ENCODE data around the gene PLXNB1.
A peak's percentile ranks its signal among the peaks of the same experiment; 100 is the strongest.
"Not testable (repeated sequence)": the region's sequence is repeated elsewhere in the genome, so short reads cannot be mapped to it uniquely, and the experiment has no call there.

Gene PLXNB1

DNA sequence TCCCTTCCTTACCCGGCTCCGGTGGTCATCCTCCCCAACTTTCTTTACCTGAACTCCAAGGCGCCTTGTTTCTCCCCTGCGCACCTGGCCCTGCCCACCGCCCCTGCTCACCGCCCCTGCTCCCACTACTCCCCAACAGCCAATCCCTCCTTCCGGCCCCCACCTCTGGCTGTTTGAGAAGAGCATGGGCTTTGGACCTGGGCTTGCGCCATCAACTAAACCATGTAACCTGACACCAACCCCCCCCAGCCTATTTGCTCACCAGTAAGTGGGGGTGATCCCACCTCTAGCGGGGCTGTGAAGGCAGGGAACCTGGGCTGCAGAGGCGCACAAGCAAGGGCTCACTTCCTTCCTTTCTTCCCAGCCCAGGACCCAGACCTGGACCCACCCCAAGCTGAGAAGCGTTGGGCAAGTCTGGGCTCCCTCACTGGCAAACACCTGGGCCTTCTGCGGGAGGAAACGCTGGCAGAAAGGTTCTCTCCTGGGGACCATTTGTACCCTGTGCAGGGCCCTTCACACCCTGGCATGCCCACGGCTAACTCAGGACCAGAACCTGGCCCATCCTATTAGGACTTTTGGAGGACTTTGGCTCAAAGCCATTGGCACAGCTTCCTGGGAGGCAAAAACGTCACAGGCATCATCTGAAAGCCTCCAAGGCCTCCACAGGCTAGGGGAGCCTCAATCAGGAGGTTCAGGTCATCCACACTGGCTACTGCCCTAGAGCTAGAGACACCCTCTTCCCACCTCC lies at the start of gene PLXNB1:
TSS of gene PLXNB1 (minus strand) at position 127 of the 748 bp plus-strand sequence. CDS start 5,475 bp downstream, outside the sequence.
- DNase-seq (no peak), ATAC-seq (replicated peaks) (peak; percentile 10 to 18)
- no peaks in the 10 kb centered on the region for H3K9me3 Mint-ChIP-seq

DNA sequence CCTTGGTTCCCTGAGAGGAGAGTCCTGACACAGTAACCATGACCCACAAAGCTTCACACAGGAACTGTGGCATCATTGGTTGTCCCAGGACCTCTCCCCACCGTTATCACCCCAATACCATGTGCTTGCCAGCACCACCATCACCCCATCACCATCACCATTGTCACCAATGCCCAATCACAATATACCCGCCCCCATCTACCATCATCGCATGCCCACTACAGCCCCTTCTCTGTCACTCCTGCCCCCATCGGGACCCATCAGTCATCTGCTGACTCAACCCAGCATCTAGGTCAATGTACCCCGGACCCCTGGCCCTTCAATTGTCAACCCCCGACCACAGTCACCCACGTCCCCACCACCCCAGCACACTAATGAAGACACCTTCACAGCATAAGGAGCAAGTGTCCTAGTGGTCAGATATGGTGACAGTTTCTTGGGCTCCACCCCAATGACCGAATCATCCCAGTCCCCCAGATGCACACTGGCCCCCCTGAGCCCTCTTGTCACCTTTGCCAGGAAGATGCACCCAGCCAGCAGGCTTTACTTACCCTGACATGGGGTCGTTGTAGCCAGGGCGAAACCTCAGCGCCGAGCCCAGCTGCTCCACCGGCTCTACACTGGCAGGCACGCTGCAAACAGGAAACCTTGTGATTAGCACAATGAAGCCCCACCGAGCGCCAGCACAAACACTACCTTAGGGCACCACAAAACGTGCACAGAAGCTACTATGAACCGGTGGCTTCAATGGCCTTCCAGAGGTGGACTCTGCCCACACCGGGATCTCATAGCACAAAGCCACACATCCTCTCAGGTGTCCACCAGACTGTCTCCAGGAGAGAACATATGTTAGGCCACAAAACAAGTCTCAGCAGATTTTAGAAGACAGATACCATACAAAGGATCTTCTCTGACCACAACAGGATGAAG lies 49.0 kb upstream of the PLXNB1 start:
- ATAC-seq (replicated peaks) (peak; percentile 80 to 83), DNase-seq (no peak)
- Mint-ChIP-seq H3K27me3 (no peaks in the 10 kb centered on the region), H3K27ac (peak overlapping the region; percentile 97), H3K9me3 (no peaks in the 10 kb centered on the region), H3K36me3 (no peaks in the 10 kb centered on the region), H3K4me1 (peaks cover 34 to 45% of the 10 kb centered on the region in 2 donors), H3K4me3 (peak overlapping the region; percentile 62 to 65)

More for the DNA sequence above, at the start of gene PLXNB1:
- Mint-ChIP-seq H3K36me3 (peaks cover 17 to 31% of the 10 kb centered on the region in 2 donors), H3K4me1 (peaks cover 14 to 19% of the 10 kb centered on the region in 2 donors), H3K27me3 (peaks cover 21 to 28% of the 10 kb centered on the region in 2 donors), H3K4me3 (peak within 1 kb of the TSS; percentile 87 to 90), H3K27ac (peak within 1 kb of the TSS; percentile 77)

GRCh38 chr3:48477959-48478520 lies 48.2 kb upstream of the PLXNB1 start:
- no peak for DNase-seq
- no peak for ATAC-seq (replicated peaks)
- H3K9me3 Mint-ChIP-seq: no peaks in the 10 kb centered on the region
- no peaks in the 10 kb centered on the region for H3K27me3 Mint-ChIP-seq
- H3K36me3 Mint-ChIP-seq: peaks cover 0 to under 1% of the 10 kb centered on the region in 2 donors
- H3K4me3 Mint-ChIP-seq: peak overlapping the region in 1 of 2 donors; percentile 7
- peak overlapping the region; percentile 97 for H3K27ac Mint-ChIP-seq
- H3K4me1 Mint-ChIP-seq: peaks cover 39 to 52% of the 10 kb centered on the region in 2 donors

DNA sequence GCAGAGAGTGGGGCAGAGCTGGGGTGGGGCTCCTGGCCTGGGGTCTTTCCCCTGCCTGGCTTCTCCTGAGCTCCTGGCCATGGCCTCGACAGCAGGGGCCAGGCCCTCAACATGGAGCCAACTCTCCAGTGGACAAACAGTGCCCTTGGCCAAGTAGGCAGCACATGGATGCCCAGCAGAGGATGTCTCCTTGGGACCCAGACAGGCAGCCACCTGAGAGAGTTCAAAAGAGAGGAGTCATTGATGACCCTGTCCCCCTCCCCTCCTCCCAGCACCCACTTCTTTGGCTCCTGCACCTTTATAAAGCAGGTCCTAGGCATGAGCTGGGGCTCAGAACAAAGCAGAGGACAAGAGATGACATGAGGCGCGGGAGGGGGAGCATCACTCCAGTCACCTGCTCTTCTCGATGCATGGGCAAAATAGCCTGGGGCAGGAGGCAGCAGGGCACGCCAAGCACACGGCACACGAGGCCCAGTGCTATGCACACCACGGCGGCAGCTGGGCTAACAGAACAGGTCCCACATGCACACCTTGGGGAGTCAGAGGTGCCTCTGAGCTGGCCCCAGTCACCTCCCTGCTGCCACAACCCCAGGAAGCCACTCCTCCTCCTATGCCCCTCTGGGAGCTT lies 46.7 kb upstream of the PLXNB1 start:
- Mint-ChIP-seq H3K4me3 (no peak overlapping the region), H3K27me3 (no peaks in the 10 kb centered on the region), H3K9me3 (no peaks in the 10 kb centered on the region), H3K27ac (peak overlapping the region; percentile 47), H3K4me1 (peaks cover 43 to 56% of the 10 kb centered on the region in 2 donors), H3K36me3 (peaks cover 0 to 4% of the 10 kb centered on the region in 2 donors)
- no peak for ATAC-seq (replicated peaks)
- no peak for DNase-seq

- H3K27ac Mint-ChIP-seq: peak overlapping the region; percentile 78
- H3K27me3 Mint-ChIP-seq: no peaks in the 10 kb centered on the region
- H3K9me3 Mint-ChIP-seq: no peaks in the 10 kb centered on the region
- no peak for ATAC-seq (replicated peaks)
- H3K4me3 Mint-ChIP-seq: no peak overlapping the region
- DNase-seq: no peak
- H3K36me3 Mint-ChIP-seq: peaks cover 0 to 8% of the 10 kb centered on the region in 2 donors
- peaks cover 46 to 58% of the 10 kb centered on the region in 2 donors for H3K4me1 Mint-ChIP-seq
Observed at GRCh38 chr3:48475188-48475587, 45.3 kb upstream of the PLXNB1 start.

DNA sequence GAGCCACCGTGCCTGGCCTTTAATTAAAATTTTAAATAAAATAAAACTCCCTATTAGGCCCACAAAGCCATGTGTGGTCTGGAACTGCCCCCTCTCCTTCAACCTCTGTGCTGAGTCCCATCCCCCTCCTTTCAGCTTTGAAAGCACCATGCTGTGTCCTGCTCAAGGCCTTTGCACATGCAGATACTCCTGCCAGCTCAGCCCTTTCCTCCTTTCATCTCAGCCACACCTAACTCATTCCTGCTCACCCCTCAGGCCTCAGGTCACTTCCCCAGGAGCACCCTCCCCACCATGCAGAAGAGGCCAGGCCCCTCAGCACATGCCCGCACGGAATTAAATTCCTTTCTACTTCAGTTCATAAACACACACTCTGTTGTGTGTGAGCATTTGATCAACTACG lies 44.7 kb upstream of the PLXNB1 start:
- ATAC-seq (replicated peaks) (no peak), DNase-seq (no peak)
- H3K4me3 Mint-ChIP-seq: no peak overlapping the region
- H3K27me3 Mint-ChIP-seq: no peaks in the 10 kb centered on the region
- no peaks in the 10 kb centered on the region for H3K9me3 Mint-ChIP-seq
- peak overlapping the region; percentile 78 for H3K27ac Mint-ChIP-seq
- peaks cover 0 to 13% of the 10 kb centered on the region in 2 donors for H3K36me3 Mint-ChIP-seq
- H3K4me1 Mint-ChIP-seq: peaks cover 50 to 60% of the 10 kb centered on the region in 2 donors

GRCh38 chr3:48474031-48474430 lies 44.1 kb upstream of the PLXNB1 start:
- not testable (repeated sequence) for H3K27me3 Mint-ChIP-seq; ATAC-seq (replicated peaks); H3K27ac Mint-ChIP-seq; H3K4me3 Mint-ChIP-seq; DNase-seq; H3K9me3 Mint-ChIP-seq
- Mint-ChIP-seq H3K36me3 (peaks cover 3 to 18% of the 10 kb centered on the region in 2 donors), H3K4me1 (peaks cover 53 to 61% of the 10 kb centered on the region in 2 donors)

- H3K4me1 Mint-ChIP-seq: peaks cover 53 to 61% of the 10 kb centered on the region in 2 donors
Observed at GRCh38 chr3:48473617-48473952, 43.7 kb upstream of the PLXNB1 start.

GRCh38 chr3:48472923-48473616 lies 43.2 kb upstream of the PLXNB1 start:
- peaks cover 6 to 27% of the 10 kb centered on the region in 2 donors for H3K36me3 Mint-ChIP-seq
- peaks cover 52 to 61% of the 10 kb centered on the region in 2 donors for H3K4me1 Mint-ChIP-seq
- ATAC-seq (replicated peaks) (peak; percentile 89 to 92), DNase-seq (peak; percentile 93)
- H3K9me3 Mint-ChIP-seq: no peaks in the 10 kb centered on the region
- H3K27ac Mint-ChIP-seq: peak overlapping the region; percentile 98
- peak overlapping the region; percentile 84 to 86 for H3K4me3 Mint-ChIP-seq
- no peaks in the 10 kb centered on the region for H3K27me3 Mint-ChIP-seq

More at GRCh38 chr3:48473617-48473952, 43.7 kb upstream of the PLXNB1 start:
- Mint-ChIP-seq H3K36me3 (peaks cover 4 to 23% of the 10 kb centered on the region in 2 donors), H3K27me3 (no peaks in the 10 kb centered on the region), H3K9me3 (no peaks in the 10 kb centered on the region), H3K27ac (peak overlapping the region; percentile 98), H3K4me3 (peak overlapping the region; percentile 84 to 86)
- DNase-seq (no peak), ATAC-seq (replicated peaks) (no peak)

- Mint-ChIP-seq H3K9me3 (no peaks in the 10 kb centered on the region), H3K27me3 (no peaks in the 10 kb centered on the region), H3K4me3 (peak overlapping the region; percentile 84 to 86), H3K36me3 (peaks cover 9 to 31% of the 10 kb centered on the region in 2 donors), H3K4me1 (peaks cover 52 to 61% of the 10 kb centered on the region in 2 donors), H3K27ac (peak overlapping the region; percentile 98)
- ATAC-seq (replicated peaks) (no peak), DNase-seq (no peak)
Observed at GRCh38 chr3:48472673-48472922, 42.7 kb upstream of the PLXNB1 start.

DNA sequence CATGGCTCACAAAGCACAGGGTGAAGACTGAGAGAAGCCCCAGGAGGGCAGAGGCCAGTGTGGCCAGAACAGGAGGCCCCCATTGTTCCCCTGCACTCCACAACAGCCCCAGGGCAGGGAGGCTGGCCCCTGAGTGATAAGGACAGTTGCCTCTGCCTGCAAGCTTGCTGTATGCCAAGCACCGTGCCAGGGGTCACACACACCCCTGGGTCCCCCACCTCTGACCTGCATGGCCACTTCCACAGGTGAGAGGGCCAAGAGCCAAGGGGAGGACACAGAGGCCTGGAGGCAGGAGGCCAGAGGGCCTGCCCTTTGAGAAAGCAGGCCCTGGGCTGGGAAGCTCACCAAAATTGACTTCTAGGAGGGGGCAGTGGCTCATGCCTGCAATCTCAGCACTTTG lies 40.4 kb upstream of the PLXNB1 start:
- Mint-ChIP-seq H3K4me1 (peaks cover 55 to 60% of the 10 kb centered on the region in 2 donors), H3K36me3 (peaks cover 19 to 53% of the 10 kb centered on the region in 2 donors)

DNA sequence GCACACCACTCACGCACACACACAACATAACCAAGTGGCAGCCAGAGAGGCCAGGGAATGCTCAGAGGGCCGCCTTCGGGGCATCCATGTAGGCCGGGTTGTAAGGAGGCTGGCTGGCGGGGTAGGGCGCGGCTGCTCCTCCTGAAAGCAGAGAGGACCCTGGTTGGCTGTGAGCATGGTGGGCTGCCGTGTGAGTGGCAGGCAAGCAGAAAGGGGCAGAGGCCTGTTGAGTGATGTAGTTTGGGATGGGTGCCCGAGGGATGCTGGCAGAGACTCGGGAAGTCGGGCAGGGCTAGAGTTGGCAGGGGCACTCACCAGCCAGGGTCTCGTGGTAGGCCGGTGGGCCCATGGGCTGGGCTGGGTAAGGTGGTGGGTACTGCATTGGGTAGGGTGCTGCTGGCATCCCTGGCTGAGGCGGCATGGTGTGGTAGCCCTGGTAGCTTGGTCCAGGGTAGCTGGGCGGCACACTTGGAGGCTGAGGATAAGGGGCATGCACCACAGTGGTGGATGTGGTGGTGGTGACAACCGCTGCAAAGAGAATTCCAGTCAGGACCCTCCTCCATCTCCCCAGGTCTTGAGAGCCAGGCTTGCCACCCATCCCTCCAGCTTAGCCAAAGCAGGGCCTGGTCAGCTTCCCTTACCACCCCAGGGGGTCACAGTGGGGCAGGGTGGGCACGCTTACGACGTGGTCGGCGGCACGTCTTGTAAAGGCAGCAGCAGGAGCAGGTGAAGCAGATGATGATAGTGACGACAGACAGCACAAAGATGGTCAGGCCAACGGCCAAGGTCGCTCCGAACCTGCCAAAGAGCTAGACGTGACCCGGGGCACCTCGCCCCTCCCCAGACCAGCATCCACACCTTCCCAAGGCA lies 39.4 kb upstream of the PLXNB1 start:
- H3K27ac Mint-ChIP-seq: peak overlapping the region; percentile 90
- DNase-seq: no peak
- H3K9me3 Mint-ChIP-seq: no peaks in the 10 kb centered on the region
- H3K36me3 Mint-ChIP-seq: peaks cover 19 to 53% of the 10 kb centered on the region in 2 donors
- peaks cover 51 to 63% of the 10 kb centered on the region in 2 donors for H3K4me1 Mint-ChIP-seq
- H3K27me3 Mint-ChIP-seq: no peaks in the 10 kb centered on the region
- ATAC-seq (replicated peaks): no peak
- H3K4me3 Mint-ChIP-seq: peak overlapping the region; percentile 58 to 66

More for the DNA sequence above, 40.4 kb upstream of the PLXNB1 start:
- ATAC-seq (replicated peaks): no peak
- H3K27me3 Mint-ChIP-seq: no peaks in the 10 kb centered on the region
- no peak for DNase-seq
- no peaks in the 10 kb centered on the region for H3K9me3 Mint-ChIP-seq
- peak overlapping the region; percentile 90 for H3K27ac Mint-ChIP-seq
- H3K4me3 Mint-ChIP-seq: peak overlapping the region; percentile 50 to 68

- peak overlapping the region; percentile 94 for H3K4me3 Mint-ChIP-seq
- ATAC-seq (replicated peaks): no peak
- peaks cover 19 to 53% of the 10 kb centered on the region in 2 donors for H3K36me3 Mint-ChIP-seq
- no peak for DNase-seq
- H3K4me1 Mint-ChIP-seq: peaks cover 49 to 59% of the 10 kb centered on the region in 2 donors
- peak overlapping the region; percentile 97 for H3K27ac Mint-ChIP-seq
- no peaks in the 10 kb centered on the region for H3K27me3 Mint-ChIP-seq
- no peaks in the 10 kb centered on the region for H3K9me3 Mint-ChIP-seq
Observed at GRCh38 chr3:48468329-48468731, 38.4 kb upstream of the PLXNB1 start.
